Colonic mucosa (tissue), 4 donors: Measurements from ENCODE around the gene DIP2A. TPM values are rescaled to one million over a fixed set of nuclear protein-coding genes. Genes with fewer than 3 reads are reported as not detected.

ENCODE experiments used
- DNase-seq: peaks from one replicate; pipeline ENCODE4 v3.0.0-alpha.2; 2020
- H3K27ac ChIP-seq: fragments of 200-600 bp; one replicate; pipeline ENCODE4 v1.8.0; 2021
- H3K27me3 ChIP-seq: fragments of 200-600 bp; one replicate; pipeline ENCODE4 v1.8.0; 2021
- H3K36me3 ChIP-seq: fragments of 200-600 bp; one replicate; pipeline ENCODE4 v1.8.0; 2021
- H3K4me1 ChIP-seq: fragments of 200-600 bp; one replicate; pipeline ENCODE4 v1.8.0; 2021; ENCODE audit warnings: mild to moderate bottlenecking
- H3K4me3 ChIP-seq: fragments of 200-600 bp; one replicate; pipeline ENCODE4 v1.8.0; 2021
- H3K9ac ChIP-seq, 2 donors: one replicate each; pipeline ENCODE4 v1.7.0; 2013; ENCODE audit warnings: control low read depth in 2 of 2, low read depth in 2 of 2, low read length in 2 of 2
- H3K9me3 ChIP-seq: fragments of 200-600 bp; one replicate; pipeline ENCODE4 v1.8.0; 2021
- CTCF ChIP-seq: fragments of 200-600 bp; IDR thresholded peaks from one replicate; pipeline ENCODE4 v1.8.0; 2022; ENCODE audit warnings: antibody characterized with exemption, mild to moderate bottlenecking
- intact Hi-C: fragments of 100-400 bp; cut with DNase I; formaldehyde crosslinking; loops from one replicate; pipeline ENCODE4 v1.14.1; 2022
- total RNA-seq, 2 donors: library from RNA; stranded (reverse); fragmentation: NEBNext Ultra II Directional in 1 of 2; extraction: Animal tissue kit (Norgen Biotek cat#: 25700) in 1 of 2; gene quantifications; one replicate each; pipeline ENCODE4 v1.2.1, GENCODE V29; 2021
- donor health status: healthy.
- donor health status: DM: no; HTN: no; CAD: no.
- donor health status: DM: no; HTN: no; CAD: no.

The DIP2A gene
- total RNA-seq, 2 donors from 2014 or later = 40.4 to 41.0 TPM

GRCh38 chr21:46424039-46424591 lies 34.6 kb upstream of the DIP2A start:
- no peak for DNase-seq
- no peak for TF ChIP-seq CTCF
- Histone ChIP-seq H3K27me3 (no peaks in the 10 kb centered on the region), H3K36me3 (no peaks in the 10 kb centered on the region), H3K27ac (no peak overlapping the region), H3K9me3 (no peaks in the 10 kb centered on the region), H3K4me3 (no peak overlapping the region), H3K9ac (no peak overlapping the region), H3K4me1 (no peaks in the 10 kb centered on the region)
- intact Hi-C loops = no loop called here

- no peaks in the 10 kb centered on the region for H3K4me1 ChIP-seq
- no peak overlapping the region for H3K4me3 ChIP-seq
- H3K27ac ChIP-seq = no peak overlapping the region
- H3K9me3 ChIP-seq = no peaks in the 10 kb centered on the region
- H3K36me3 ChIP-seq = no peaks in the 10 kb centered on the region
- no peaks in the 10 kb centered on the region for H3K27me3 ChIP-seq
- no peak for DNase-seq
- no peak overlapping the region for H3K9ac ChIP-seq
- intact Hi-C loops = no loop called here
- TF ChIP-seq CTCF = no peak
Observed at GRCh38 chr21:46424621-46425020, 34.1 kb upstream of the DIP2A start.

GRCh38 chr21:46425041-46425440 lies 33.6 kb upstream of the DIP2A start:
- Histone ChIP-seq H3K27me3 (no peaks in the 10 kb centered on the region), H3K36me3 (no peaks in the 10 kb centered on the region), H3K4me3 (no peak overlapping the region), H3K4me1 (no peaks in the 10 kb centered on the region), H3K27ac (no peak overlapping the region), H3K9me3 (no peaks in the 10 kb centered on the region), H3K9ac (no peak overlapping the region)
- TF ChIP-seq CTCF = no peak
- intact Hi-C loops = no loop called here
- no peak for DNase-seq

GRCh38 chr21:46425571-46425970 lies 33.1 kb upstream of the DIP2A start:
- Histone ChIP-seq H3K9me3 (no peaks in the 10 kb centered on the region), H3K4me1 (no peaks in the 10 kb centered on the region), H3K27me3 (no peaks in the 10 kb centered on the region), H3K36me3 (no peaks in the 10 kb centered on the region), H3K27ac (no peak overlapping the region), H3K9ac (no peak overlapping the region), H3K4me3 (no peak overlapping the region)
- no peak for DNase-seq
- no peak for TF ChIP-seq CTCF
- intact Hi-C loops = no loop called here

- intact Hi-C loops = no loop called here
- Histone ChIP-seq H3K36me3 (no peaks in the 10 kb centered on the region), H3K9ac (no peak overlapping the region), H3K9me3 (no peaks in the 10 kb centered on the region), H3K4me3 (no peak overlapping the region), H3K27me3 (no peaks in the 10 kb centered on the region), H3K4me1 (no peaks in the 10 kb centered on the region), H3K27ac (no peak overlapping the region)
- TF ChIP-seq CTCF = no peak
- no peak for DNase-seq
Observed at GRCh38 chr21:46426313-46427046, 32.2 kb upstream of the DIP2A start.
